NCI-H748 (cell line): ENCODE data around the gene DHRS7B.
"Not testable (repeated sequence)": the region's sequence is repeated elsewhere in the genome, so short reads cannot be mapped to it uniquely, and the experiment has no call there.

Source experiments
- DNase-seq: peaks from one replicate; lab custom pipeline; 2025; ENCODE audit not compliant: unreplicated experiment; lab: John Stamatoyannopoulos, UW

The DHRS7B gene

DNA sequence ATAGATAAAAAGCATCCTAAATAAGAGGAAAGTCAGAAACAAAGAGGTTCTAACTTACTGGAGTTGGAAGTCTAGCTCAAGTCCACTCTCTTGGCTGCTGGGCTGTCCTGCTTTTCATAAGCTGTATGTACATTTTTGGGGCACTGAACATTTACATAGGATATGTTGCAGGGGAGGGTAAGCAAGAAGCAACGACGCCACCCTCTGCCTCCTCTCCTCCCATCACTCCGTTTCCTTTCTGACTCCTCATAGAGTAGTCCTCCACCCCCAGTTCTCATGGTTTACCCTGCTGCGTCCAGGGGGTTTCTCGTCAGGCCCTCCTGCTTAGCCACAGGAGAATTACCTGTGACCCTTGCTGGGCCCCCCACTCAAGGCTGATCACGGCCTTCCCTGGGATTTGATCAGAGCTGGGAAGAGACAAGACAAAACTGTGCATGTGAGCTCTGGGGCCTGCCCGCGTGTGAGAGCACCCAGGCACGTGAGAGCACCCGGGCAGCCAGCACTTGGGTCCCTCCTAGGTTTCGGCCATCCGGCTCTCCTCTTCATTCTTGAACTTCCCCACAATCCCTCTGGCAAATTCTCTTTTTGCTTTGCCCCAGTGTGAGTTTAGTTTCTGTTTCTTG lies 50.1 kb downstream of the DHRS7B start:
- no peak for DNase-seq

DNA sequence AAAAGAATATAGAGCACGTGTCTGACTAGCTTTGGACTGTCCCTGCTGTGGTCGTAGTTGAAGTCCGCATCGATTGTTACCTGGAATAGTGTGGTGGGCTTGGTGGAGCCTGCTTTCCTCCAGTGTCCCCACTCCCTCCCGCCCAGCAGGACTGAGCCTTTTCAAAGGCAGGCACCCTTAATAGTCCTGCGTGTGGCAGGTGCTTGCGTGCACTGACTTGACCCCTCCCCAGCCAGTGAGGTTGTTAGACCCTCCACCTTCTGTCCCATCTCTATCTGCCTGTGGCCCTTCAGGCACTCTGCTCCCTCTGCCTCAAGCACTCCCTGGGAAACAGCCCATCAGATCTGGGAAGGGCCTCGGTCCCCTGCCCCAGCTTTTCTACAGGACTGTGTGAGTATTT lies 50.6 kb downstream of the DHRS7B start:
- DNase-seq: no peak

DNA sequence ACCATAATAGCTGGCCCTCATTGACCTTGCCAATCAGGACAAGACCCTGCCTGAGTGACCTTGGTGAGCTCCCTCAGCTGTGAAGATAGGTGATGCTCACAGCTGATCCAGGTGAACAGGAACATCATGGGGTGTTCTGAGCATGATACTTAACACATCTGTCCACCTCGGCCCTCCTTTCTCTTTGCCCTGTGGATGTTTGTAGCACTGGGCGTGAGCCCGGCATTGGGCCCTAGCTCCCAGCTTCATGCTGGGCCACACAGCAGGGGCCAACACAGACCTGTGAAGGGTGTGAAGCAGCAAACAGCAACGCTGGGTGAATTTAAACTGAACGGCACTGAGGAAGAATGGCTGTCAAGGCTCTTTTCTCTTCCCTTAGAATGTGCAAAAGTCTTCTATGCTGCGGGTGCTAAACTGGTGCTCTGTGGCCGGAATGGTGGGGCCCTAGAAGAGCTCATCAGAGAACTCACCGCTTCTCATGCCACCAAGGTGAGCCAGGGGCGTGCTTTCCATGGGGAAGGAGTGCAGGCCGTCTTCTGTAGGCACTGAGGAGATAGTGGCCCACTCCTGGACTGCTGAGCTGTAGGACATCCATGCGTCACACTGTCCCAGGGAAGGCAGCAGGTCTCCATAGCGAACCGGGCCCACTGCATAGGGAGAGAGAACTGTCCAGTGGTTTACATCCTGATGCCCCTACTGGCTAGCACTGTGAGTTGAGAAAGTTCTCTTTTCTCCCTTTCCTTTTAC lies 51.3 kb downstream of the DHRS7B start:
- DNase-seq: no peak

DNA sequence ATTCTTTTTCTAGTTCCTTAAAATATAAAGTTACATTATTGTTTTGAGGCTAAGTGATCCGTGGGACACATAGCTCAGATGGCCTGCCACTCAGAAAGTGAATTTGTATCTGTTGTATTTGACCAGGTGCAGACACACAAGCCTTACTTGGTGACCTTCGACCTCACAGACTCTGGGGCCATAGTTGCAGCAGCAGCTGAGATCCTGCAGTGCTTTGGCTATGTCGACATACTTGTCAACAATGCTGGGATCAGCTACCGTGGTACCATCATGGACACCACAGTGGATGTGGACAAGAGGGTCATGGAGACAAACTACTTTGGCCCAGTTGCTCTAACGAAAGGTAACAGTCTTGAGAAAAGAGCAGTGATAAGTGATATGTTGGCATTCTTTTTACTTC lies 56.7 kb downstream of the DHRS7B start:
- DNase-seq: no peak

DNA sequence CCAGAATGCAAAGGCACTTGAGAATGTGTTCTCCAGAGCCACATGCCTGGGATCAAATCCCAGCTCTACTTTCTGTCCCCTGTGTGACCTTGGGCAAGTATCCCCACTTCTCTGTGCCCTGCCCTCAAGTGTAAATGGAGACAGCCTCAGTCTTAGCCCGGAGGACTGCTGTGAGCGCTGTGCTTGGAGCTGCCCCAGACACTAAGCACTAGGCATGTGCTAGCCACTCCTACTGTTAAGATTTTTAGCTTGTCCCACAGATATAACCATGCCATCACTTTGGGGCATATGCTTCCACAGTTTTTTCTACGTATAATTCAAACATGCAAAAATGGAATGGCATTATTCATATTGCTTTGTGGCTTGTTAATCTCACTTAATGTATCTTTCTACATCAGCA lies 57.8 kb downstream of the DHRS7B start:
- DNase-seq: no peak

DNA sequence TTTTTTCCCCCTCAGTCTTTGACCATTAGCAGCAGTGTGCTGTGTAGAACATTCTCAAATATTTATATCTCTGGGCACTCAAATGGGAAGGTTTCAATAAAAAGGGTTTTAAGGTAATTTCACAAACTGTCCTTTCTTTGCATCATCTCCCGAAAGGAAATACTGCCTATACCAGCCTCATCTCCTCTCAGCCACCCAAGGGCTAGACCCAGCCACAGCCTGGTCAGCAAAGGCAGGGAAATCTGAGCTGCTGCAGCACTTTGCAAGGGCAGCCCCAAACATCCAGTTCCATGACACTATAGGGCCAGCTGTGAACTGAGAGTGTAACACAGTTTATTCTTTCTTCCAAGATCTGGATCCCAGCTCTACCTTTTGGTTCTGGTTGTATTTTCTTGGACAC lies 58.3 kb downstream of the DHRS7B start:
- no peak for DNase-seq

DNA sequence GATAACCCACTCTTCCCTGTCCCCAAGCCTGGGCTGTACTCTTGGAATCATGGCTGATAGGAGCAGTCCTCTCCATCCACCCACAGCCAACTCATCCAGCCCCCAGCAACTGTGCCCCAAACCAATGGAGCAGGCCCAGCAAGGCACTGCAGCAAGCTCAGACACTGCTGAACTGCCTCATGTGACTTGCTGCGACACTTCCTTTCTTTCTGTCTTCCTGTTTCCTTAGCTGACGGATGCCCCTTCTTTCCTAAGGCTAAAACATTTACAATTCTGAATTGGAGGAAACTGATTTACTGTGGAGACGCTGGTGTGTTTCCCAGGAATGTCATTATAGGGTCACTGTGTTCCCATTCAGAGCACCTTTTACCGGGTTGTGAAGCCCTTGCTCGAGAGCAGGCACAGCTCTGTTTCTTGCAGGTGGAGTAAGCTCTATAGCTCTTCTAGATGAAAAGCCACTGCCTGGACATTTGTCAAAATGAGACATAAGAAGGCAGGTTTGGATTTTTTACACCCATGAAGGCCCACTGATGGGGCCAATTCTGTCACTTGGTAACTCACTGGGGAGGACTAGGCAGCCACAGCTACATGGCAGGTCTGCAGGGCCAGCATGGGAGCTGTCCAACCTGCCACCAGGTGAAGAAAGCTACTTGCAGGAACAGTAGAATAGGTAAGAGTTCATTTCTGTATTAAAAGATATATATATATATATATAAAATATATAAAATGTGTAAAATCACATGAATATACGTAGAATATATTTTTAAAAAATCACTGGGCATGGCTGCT lies 59.8 kb downstream of the DHRS7B start:
- no peak for DNase-seq

DNA sequence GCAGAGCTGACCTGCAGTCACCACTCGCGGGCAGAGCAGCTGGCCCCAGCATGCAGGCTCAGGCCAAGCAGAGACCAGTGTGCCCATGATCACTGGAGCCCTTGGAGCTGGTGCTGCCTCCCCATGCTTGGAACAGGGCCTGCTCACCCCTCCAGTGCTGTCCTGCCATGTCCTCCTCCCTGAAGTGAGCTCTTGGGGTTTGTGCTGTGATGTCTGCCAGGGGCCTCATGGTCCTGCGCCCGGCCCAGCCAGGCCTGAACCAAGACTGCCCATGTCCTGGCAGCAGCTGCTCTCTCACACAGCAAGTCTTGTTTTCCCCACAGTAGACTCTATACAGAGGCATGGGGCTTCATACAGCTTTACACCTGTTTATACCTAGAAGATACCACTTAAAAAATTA lies 62.6 kb downstream of the DHRS7B start:
- no peak for DNase-seq

DNA sequence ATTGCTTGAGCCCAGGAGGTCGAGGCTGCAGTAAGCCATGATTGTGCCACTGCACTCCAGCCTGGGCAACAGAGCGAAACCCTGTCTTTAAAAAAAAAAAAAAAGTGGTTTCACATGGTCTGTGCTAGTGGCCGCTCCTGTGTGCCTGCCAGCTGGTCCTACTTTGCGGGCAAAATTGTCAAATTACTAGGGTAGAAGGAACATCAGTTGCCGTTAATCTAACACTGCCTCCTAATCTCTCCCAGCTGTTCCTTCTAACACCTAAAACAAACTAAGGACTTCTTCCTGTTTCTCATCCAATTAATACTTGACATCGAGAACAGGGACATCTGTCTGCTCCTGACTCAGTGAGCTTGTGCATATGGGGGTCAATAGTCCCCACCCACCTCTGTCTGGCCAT lies 63.3 kb downstream of the DHRS7B start:
- DNase-seq: no peak

DNA sequence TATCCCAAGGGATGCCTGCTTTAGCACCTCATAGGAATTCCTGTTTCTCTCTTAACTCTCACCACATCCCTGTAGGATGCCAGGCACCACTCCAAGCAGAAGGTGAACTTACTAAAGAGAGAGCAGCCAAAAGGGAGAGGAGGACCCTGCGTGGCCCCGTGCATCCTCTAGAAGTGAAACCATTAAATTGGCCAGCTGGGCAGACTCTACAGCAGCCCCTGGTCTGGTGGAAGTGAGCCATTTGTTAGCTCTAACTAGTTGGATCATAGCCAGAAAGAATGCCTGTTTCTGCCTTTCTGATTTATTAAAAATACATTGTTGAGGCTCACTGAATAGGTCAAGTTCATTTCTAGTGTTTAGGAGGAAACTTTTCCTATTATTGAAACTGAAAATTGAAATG lies 64.9 kb downstream of the DHRS7B start:
- DNase-seq: no peak

DNA sequence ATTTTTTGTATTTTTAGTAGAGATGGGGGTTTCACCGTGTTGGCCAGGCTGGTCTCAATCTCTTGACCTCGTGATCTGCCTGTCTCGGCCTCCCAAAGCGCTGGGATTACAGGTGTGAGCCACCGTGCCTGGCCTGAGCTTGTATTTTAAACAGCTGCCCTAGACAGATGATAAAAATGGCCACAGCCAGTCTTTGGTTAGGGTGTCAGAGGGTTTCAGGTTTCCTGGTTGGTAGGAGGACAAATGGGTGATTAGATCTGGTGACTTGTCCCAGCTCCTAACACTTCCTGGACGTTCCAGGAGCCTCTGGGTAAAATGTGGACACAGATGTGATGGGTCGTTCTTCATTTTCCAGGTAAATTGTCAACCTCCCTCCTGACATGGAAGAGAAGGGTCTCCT lies 65.7 kb downstream of the DHRS7B start:
- not testable (repeated sequence) for DNase-seq

DNA sequence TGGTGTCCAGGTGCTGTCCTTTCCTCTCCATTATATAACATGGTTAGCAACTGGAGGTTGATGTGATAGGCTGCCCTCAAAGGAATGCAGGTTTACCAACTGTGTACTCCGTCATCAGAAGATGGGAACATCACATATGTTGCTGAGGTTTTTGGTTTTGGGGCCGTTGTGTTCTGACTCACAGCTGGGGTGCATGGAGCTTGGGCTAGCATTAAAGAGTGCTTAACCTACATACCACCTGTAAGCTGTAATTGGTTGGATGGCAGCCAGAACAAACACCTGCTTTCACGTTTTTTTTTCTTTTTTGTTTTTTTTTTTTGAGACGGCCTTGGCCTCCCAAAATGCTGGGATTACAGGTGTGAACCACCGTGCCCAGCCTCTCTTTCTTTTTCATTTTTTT lies 66.3 kb downstream of the DHRS7B start:
- no peak for DNase-seq

DNA sequence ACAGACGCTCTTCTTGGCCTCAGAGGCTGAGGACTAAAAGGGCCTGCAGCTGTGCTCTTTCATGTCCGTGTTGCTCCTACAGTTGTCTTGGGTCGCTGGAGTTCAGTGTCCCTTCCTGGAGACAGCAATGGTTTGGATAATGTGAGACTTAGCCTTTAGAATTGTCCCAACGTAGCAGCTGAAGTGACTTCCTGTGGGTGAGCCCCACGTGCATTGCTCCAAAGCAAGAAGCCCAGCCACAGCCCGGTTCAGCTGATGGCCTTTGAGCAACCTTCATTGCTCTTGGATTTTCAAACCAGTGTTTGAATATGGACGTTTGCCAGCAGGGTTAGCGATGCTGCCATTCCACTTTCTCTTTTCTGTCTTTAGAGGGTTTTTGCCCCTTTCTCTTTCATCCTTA lies 67.5 kb downstream of the DHRS7B start:
- no peak for DNase-seq

DNA sequence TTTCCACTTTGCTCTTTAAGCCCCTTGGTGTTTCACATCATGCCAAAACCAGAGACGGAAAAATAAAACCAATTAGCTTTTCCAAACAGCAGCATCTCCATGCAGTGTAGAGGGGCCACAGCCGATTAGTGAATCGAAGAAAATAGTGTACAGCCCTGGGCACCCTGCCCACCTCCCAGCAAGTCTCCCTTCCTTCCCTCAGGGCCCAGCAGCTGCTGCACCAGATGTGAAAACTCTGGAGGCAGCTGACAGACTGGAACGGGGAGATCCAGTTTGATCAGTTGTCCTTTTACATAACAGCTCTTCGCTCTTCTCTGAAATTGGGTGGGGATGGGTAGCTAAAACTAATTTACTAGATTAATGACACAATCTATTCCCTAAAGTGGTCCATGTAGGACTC lies 67.9 kb downstream of the DHRS7B start:
- no peak for DNase-seq

DNA sequence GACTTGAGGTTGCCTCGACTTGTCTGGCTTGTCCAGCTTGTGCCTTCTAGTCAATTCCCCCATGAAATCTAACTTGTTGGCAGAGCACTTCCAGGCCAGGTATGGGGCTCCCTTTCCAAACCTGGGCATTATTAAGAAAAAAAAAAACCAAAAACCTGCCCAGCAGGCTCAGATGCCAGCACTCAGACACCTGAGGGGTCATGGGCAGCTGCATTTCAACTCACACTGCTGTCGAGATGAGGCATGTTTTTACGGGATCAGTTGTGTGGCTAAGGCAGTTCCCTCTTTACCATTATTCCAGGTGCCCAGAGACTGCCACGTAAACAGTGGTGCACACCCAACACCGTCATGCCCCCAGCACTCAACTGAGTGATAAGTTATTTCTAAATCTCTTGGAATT lies 69.4 kb downstream of the DHRS7B start:
- no peak for DNase-seq

DNA sequence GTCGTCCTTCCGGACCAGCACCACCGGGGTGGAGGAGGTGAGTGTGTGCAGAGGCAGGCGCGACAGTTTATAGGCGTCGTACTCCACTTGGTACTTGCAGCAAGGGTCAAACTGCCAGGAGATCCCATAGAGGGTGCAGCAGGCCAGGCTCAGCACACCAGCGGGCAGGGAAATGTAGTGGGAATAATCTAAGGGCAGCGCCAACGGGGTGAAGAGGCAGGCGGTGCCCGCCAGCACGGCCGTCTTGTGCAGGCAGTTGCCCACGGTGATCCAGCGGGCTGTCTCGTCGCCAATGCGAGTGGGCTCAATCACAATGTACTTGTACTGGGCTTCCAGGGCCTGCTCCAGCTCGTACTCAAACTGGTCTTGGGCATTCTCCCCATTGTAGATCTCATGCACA lies 71.6 kb downstream of the DHRS7B start:
- DNase-seq: no peak

DNA sequence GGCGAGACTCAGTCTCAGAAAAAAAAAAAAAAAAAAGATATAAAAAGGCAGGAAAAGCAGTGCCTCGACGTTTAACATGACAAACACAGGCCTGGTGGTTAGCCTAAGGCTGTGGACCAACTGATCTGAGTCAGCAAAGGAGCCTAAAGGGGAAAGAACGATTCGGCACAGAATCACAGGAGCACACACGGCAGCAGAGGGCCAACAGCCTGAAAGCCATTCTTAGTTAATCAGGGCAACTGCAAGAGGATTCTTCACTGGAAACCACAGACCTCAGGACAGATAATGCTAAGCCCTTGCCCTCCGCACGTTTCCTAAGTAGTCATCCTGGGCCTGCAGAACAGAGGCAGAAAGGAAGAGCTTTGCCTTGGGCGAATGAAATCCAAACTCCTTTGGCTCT lies 72.5 kb downstream of the DHRS7B start:
- DNase-seq: no peak

DNA sequence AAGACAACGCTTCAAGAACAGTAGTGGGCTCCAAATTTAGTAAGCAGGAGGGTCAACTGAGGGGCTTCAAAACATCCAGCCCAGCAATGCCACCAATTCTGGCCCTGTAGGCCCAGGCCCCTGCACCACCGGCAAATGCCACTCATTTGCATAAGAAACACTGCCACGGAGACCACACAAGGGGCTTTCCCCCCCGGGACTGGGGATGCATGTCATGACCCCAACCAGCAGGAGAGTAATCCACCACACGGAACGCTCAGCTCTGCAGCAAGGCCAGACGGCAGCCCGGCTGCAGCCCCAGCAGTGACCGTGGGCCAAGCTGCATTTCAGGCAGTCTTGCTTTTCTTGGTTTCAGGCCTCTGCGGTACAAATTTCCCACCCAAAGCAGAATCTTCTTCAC lies 73.1 kb downstream of the DHRS7B start:
- no peak for DNase-seq

DNA sequence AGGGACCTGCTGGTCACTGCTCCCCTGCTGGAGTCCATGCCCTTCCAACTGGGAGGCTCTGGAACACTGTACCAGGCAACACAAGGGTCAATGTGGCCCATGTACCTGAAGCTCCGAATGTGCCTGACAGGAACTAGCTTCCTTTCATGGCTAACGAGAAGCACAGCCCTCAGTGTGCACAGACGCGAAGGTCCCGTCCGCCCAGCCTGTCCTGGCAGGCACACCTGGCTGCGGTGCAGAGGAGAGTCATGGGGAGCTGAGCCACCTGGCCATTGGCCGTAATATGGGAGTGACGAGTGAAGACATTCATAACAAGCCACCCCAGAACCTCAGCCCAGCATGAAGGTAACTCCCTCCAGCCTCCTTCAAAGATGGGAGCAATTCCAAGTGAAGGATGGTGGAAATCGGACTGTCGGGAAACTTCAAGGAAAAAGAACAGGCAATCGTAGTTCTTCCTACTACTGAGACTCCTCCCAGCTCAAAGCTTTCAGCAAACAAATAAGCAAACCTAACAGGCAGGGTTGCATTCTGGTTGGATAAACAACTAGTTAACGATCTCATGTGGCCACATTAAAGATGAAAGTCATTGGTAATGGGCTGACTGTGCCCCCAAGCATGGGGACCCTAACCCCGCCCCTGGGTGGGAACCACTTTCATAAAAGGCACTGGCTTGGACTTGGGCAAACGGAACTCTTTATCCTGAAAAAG lies 74.0 kb downstream of the DHRS7B start:
- no peak for DNase-seq

DNA sequence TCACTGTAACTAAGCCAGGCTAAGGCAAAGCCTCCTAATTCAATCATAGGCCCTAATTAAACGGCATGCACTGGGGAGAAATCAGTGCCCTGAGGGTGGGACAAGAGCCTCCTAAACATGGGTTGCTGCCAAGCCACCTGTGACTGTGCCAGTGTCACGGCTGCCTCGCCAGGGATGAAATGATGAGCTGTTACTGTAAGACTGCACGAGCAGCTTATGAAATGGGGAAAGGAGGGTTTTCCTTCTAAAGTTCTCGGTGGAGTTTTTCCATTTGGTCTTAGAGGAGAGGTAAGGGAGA lies 74.5 kb downstream of the DHRS7B start:
- no peak for DNase-seq

DNA sequence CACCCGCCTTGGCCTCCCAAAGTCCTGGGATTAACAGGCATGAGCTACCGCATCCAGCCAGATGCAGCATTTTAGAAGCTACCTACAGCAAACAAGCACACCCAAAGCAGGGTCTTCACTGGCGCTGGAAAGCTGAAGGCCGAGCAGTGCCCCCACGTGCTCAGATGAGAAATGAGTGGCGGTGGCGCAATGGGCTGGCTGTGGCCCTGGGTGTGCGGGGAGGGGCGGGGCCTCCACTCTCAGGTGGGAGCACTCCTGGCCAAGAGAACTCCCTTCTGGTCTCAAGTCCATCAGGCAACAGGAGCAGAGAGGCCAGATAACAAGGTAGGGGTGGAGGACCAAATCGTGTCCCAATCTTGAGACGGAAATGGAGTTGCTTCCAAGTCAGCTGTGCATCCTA lies 75.1 kb downstream of the DHRS7B start:
- DNase-seq: no peak

DNA sequence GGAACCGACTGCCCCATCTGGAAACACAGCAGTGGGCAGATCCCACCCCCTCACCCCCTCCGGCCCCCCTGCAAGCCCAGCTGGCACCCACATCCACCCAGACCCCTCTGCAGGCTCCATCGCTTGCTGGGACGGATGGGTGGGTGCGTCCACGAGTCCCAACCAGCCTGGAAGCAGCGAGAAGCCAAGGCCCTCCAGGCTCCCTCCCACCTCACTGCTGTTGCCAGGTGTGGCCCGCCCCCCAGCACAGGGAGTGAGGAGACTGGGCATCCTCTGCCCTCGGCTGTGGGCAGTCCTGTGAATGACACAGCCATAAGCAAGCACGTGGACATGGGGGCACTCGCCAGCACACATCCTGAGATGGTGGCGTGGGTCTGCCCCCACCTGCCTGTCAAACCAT lies 75.7 kb downstream of the DHRS7B start:
- DNase-seq: no peak
